ENCODE data around the gene SNAPC4. TPM values are rescaled to one million over a fixed set of nuclear protein-coding genes. Genes with fewer than 3 reads are reported as not detected.

Gene SNAPC4
- total RNA-seq, 1 donor from 2014 or later = 7.2 TPM

- ATAC-seq (peak; percentile 42), DNase-seq (ENCODE audit: low spot score) (no peak)
Observed at GRCh38 chr9:136373300-136374182, 26.4 kb downstream of the SNAPC4 start, which contains the start of gene CARD9. CARD9 (minus strand) TSS chr9:136373669; CDS start chr9:136372078, 1,591 bp downstream.

- ATAC-seq = peak; percentile 65
- DNase-seq (ENCODE audit: low spot score) = no peak
Observed at GRCh38 chr9:136372561-136373299, 27.2 kb downstream of the SNAPC4 start.

GRCh38 chr9:136372006-136372405, 28.0 kb downstream of the SNAPC4 start:
- no peak for DNase-seq (ENCODE audit: low spot score)
- no peak for ATAC-seq

- DNase-seq (ENCODE audit: low spot score) = no peak
- no peak for ATAC-seq
Observed at GRCh38 chr9:136371533-136371880, 28.5 kb downstream of the SNAPC4 start.

GRCh38 chr9:136370687-136371532, 29.1 kb downstream of the SNAPC4 start:
- ATAC-seq = no peak

GRCh38 chr9:136370037-136370436, 29.9 kb downstream of the SNAPC4 start:
- no peak for DNase-seq (ENCODE audit: low spot score)

More at GRCh38 chr9:136370687-136371532, 29.1 kb downstream of the SNAPC4 start:
- DNase-seq (ENCODE audit: low spot score) = no peak

GRCh38 chr9:136368190-136368589, 31.8 kb downstream of the SNAPC4 start:
- ATAC-seq = no peak
- no peak for DNase-seq (ENCODE audit: low spot score)

More at GRCh38 chr9:136370037-136370436, 29.9 kb downstream of the SNAPC4 start:
- ATAC-seq = no peak

- DNase-seq (ENCODE audit: low spot score) (no peak), ATAC-seq (no peak)
Observed at GRCh38 chr9:136367296-136368145, 32.4 kb downstream of the SNAPC4 start.

- DNase-seq (ENCODE audit: low spot score) (no peak), ATAC-seq (no peak)
Observed at GRCh38 chr9:136366826-136367225, 33.1 kb downstream of the SNAPC4 start.

- no peak for DNase-seq (ENCODE audit: low spot score)
- no peak for ATAC-seq
Observed at GRCh38 chr9:136365775-136366222, 34.2 kb downstream of the SNAPC4 start.

- no peak for ATAC-seq
- no peak for DNase-seq (ENCODE audit: low spot score)
Observed at GRCh38 chr9:136364942-136365774, 34.8 kb downstream of the SNAPC4 start.

GRCh38 chr9:136363949-136364748, 35.8 kb downstream of the SNAPC4 start:
- ATAC-seq (no peak), DNase-seq (ENCODE audit: low spot score) (no peak)

- ATAC-seq (peak; percentile 93), DNase-seq (ENCODE audit: low spot score) (peak; percentile 97)
Observed at GRCh38 chr9:136363106-136363948, 36.6 kb downstream of the SNAPC4 start, which contains the start of gene DNLZ. DNLZ (minus strand) TSS chr9:136363744; CDS start chr9:136363714, 30 bp downstream.

- no peak for DNase-seq (ENCODE audit: low spot score)
- no peak for ATAC-seq
Observed at GRCh38 chr9:136362450-136362784, 37.6 kb downstream of the SNAPC4 start.

GRCh38 chr9:136361754-136362449, 38.1 kb downstream of the SNAPC4 start:
- DNase-seq (ENCODE audit: low spot score) = no peak
- ATAC-seq = no peak

- ATAC-seq = no peak
- no peak for DNase-seq (ENCODE audit: low spot score)
Observed at GRCh38 chr9:136361047-136361753, 38.8 kb downstream of the SNAPC4 start.
